ENCODE data around the gene KYNU. TPM values are rescaled to one million over a fixed set of nuclear protein-coding genes. Genes with fewer than 3 reads are reported as not detected.

Gene KYNU
- total and polyA plus RNA-seq, 9 of the 15 experiments (the other 6 are each of a cell fraction or from before 2014, with no cell fraction given): 2.6 to 11.6 (median 7.2) TPM

GRCh38 chr2:142997231-142997630 lies 119.8 kb downstream of the KYNU start:
- TF ChIP-seq NR2C1 (IDR thresholded peaks at IDR 0.05): no peak
- TF ChIP-seq NR2C1 (tag; IDR thresholded peaks at IDR 0.05): no peak
- TF ChIP-seq C11orf30 (IDR thresholded peaks at IDR 0.05; ENCODE audit: low read depth): peak; percentile 37; the same call in 1 of the 2 replicates
- TF ChIP-seq ZNF780A (CRISPR knock-in tag; IDR thresholded peaks at IDR 0.05): no peak
- no peak for TF ChIP-seq BCLAF1 (IDR thresholded peaks at IDR 0.05; ENCODE audit: borderline replicate concordance in 1 of 2, control insufficient read depth in 1 of 2, low read depth in 2 of 2, low read length in 1 of 2)
- TF ChIP-seq NONO (IDR thresholded peaks at IDR 0.05; ENCODE audit: low read depth in 2 of 2, low read length in 1 of 2): no peak
- peak; percentile 71 for TF ChIP-seq MAFF (IDR thresholded peaks at IDR 0.05; ENCODE audit: low read length)
- TF ChIP-seq MAFK (IDR thresholded peaks at IDR 0.05; ENCODE audit: low read length): peak; percentile 72
- peak; percentile 79 for TF ChIP-seq ZNF316 (IDR thresholded peaks at IDR 0.05)
- no peak for TF ChIP-seq SMARCA4 (IDR thresholded peaks at IDR 0.05)
- TF ChIP-seq CHCHD3 (CRISPR knock-in tag; IDR thresholded peaks at IDR 0.05): no peak
- TF ChIP-seq ELF4 (CRISPR knock-in tag; IDR thresholded peaks at IDR 0.05): no peak
- peak; percentile 68 for TF ChIP-seq MAFG (tag; conservative IDR thresholded peaks at IDR 0.05)
- Histone ChIP-seq H3K79me2 (ENCODE audit: control insufficient read depth, insufficient read depth, low read length) (no peaks in the 10 kb centered on the region), H3K4me1 (replicated peaks in 1 of 2; ENCODE audit: control insufficient read depth in 2 of 2, insufficient read depth in 2 of 2, low read length in 2 of 2) (no peaks in the 10 kb centered on the region), H3K36me3 (ENCODE audit: control insufficient read depth, insufficient read depth, low read length) (no peaks in the 10 kb centered on the region), H3K9me3 (replicated peaks; ENCODE audit: control insufficient read depth, insufficient read depth, low read depth, low read length) (no peaks in the 10 kb centered on the region), H3K27ac (ENCODE audit: extremely low read depth, low read depth, low read length) (no peak overlapping the region), H3K9me1 (ENCODE audit: control insufficient read depth, insufficient read depth, low read length) (no peaks in the 10 kb centered on the region), H3K4me3 (no peak overlapping the region), H3K27me3 (ENCODE audit: control insufficient read depth in 2 of 2, insufficient read depth in 2 of 2, low read length in 2 of 2) (no peaks in the 10 kb centered on the region), H3K9ac (ENCODE audit: insufficient read depth in 1 of 2, low read depth in 2 of 2, low read length in 2 of 2) (no peak overlapping the region), H3K4me2 (ENCODE audit: insufficient read depth, low read length) (no peak overlapping the region), H2AFZ (ENCODE audit: low read depth, low read length) (no peak overlapping the region), H4K20me1 (replicated peaks; ENCODE audit: control insufficient read depth, insufficient read depth, low read length) (no peaks in the 10 kb centered on the region)
- BruUV-seq (replicated peaks): no TSS peak
- DNase-seq (ENCODE audit: extremely low read depth in 1 of 4, low spot score in 3 of 4) (no peak), ATAC-seq (no peak), FAIRE-seq (no peak)
- 13% methylated on average over 1 of the region's 1 CpG for WGBS (ENCODE audit: insufficient coverage, low coverage, missing lambda C conversion rate)
- intact Hi-C loops (cut with micrococcal nuclease): no loop called here
- ChIA-PET CTCF (ENCODE audit: low intra/inter-chr PET ratio) (no interaction called here), POLR2A (no interaction called here)
- in situ Hi-C loops (cut with MboI): loop anchor here (25.0 kb wide), 1 partner anchor 310 kb away; no protein-coding TSS in a partner anchor

Data from K562 (cell line).